H4 (cell line): ENCODE results near the gene TAGAP. TPM values are rescaled to one million over a fixed set of nuclear protein-coding genes. Genes with fewer than 3 reads are reported as not detected.
"Not testable (repeated sequence)": the region's sequence is repeated elsewhere in the genome, so short reads cannot be mapped to it uniquely, and the experiment has no call there.

Experiments used
- DNase-seq: peaks from one replicate; pipeline ENCODE4 v3.0.0-alpha.2; 2015; ENCODE audit warnings: low spot score
- total RNA-seq: library from RNA; depleted of rRNA; stranded (reverse); fragments of >200 nt; shearing (Covaris generic); gene quantifications from 2 replicates; pipeline ENCODE4 v1.2.3, GENCODE V29; 2014; rRNA removed

TAGAP gene
- total RNA-seq, 1 experiment from 2014 or later = not detected

- DNase-seq = no peak
Observed at GRCh38 chr6:159012201-159012600, 32.6 kb downstream of the TAGAP start.

DNA sequence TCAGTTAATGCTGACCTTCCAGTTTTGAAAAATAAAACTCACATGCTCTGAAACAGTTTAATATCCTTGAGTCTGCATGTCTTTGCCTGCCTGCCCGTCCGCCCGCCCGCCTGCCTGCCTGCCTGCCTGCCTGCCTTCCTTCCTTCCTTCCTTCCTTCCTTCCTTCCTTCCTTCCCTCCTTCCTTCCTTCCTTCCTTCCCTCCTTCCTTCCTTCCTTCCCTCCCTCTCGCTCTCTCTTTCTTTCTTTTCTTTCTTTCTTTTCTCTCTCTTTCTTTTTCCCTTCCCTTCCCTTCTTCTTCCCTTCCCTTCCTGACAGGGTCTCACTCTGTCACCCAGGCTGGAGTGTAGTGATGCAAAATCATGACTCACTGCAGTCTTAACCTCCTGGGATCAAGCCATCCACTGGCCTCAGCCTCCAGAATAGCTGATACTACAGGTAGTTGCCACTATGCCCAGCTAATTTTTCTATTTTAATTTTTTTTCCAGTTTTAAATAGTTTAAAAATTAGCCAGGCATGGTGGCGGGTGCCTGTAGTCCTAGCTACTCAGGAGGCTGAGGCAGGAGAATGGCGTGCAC lies 34.7 kb downstream of the TAGAP start:
- not testable (repeated sequence) for DNase-seq

GRCh38 chr6:159008656-159009288 lies 36.0 kb downstream of the TAGAP start:
- DNase-seq = peak; percentile 9

- no peak for DNase-seq
Observed at GRCh38 chr6:159007510-159007909, 37.3 kb downstream of the TAGAP start.

DNA sequence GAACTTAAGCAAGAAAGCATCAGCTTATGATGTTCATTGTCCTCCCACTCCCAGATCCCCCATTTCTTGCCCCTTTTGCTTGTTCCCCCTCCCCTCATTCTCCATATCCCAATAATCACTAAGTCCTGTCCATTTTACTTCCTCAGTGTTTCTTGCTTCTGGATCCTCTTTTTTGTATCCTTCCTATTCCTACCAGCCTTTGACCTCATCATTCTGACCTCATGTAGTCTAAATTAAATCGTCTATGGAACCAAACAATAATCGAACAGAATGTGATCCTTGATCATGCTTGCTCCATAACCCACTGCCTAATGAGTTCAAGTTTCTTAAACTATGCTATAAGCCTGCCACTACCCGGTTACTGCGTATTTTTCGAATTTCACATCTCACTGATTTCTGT lies 39.4 kb downstream of the TAGAP start:
- DNase-seq = no peak

- no peak for DNase-seq
Observed at GRCh38 chr6:159004592-159004991, 40.2 kb downstream of the TAGAP start.

DNA sequence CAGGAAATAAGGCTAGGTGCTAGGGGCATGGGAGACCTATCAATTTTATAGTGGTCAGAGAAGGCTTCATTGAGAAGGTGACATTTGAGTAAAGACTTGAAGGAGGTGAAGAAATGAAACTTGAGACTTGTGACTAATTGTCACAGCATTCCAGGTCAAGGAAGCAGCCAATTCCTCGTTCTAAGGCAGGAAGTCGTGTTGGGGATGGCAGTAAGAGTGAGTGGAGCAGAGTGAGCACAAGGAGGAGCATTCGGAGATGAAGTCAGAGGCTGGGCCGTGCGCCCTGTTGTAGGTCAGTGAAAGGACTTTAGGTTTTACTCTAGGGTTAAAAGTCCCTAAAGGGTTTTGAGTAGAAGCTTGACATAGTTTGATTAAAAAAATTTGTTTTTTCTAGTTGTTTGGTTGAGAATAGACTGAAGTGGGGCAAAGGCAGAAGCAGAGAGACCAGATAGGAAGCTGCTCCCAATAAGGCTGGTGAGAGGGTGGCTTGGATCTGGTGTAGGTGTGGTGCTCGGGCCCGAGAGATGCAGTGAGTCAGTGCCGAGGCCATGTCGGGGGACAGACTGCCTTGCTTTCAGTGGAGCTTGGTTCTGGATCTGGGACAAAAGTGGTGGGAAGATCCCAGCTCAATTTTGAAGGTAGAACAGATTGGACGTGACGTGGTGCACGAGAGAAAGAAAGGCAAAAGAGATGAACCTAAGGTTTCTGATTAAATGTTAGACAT lies 42.2 kb downstream of the TAGAP start:
- DNase-seq = peak; percentile 54

GRCh38 chr6:158999666-159000403 lies 45.0 kb downstream of the TAGAP start, which contains the start of gene RSPH3:
TSS of gene RSPH3 (minus strand) at chr6:159000202. CDS start at chr6:158999550, 652 bp downstream.
- DNase-seq = peak; percentile 90

- DNase-seq = no peak
Observed at GRCh38 chr6:158999154-158999665, 45.6 kb downstream of the TAGAP start.

- no peak for DNase-seq
Observed at GRCh38 chr6:158996856-158997255, 47.9 kb downstream of the TAGAP start.

- no peak for DNase-seq
Observed at GRCh38 chr6:158993639-158994038, 51.2 kb downstream of the TAGAP start.

GRCh38 chr6:158991017-158991723 lies 53.6 kb downstream of the TAGAP start:
- DNase-seq = no peak

- DNase-seq = not testable (repeated sequence)
Observed at GRCh38 chr6:158989711-158990110, 55.1 kb downstream of the TAGAP start.

DNA sequence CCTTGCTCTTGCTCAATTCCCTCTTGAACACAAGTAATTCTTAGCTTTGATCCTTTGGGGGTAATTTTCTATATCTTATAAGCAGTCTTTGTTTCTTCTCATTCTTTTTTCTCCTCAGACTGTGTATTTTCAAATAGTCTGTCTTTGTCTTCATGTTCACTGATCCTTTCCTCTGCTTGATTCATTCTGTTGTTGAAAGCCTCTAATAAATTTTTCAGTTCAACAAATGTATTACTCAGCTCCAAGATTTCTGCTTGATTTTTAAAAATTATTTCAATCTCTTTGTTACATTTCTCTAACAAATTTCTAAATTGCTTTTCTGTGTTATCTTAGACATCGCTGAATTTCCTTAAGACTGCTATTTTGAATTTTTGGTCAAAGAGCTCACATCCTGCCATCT lies 56.3 kb downstream of the TAGAP start:
- no peak for DNase-seq

DNA sequence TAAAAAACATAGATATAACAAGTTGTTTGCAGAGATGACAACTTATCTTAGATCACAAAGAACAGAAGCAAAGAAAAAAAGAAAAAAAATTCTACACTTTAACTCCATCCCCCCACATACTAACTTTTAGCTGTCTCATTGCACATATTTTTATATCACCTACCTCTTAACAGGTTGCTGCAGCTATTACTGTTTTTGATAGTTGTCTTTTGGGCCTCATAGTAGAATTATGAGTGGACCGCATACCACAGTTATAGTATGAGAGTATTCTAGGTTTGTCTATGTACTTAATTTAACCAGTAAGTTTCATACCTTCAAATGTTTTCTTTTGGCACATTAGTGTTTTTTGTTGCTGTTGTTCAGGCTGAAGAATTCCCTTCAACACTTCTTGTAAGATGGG lies 57.1 kb downstream of the TAGAP start:
- DNase-seq = no peak

Other genes starting within 250 kb of the TAGAP start
- 29.3 and 31.8 TPM in 2 replicates for gene EZR, start 225.6 kb downstream of the TAGAP start, total RNA-seq
- gene RSPH3, start 44.8 kb downstream of the TAGAP start, total RNA-seq = 1.3 and 2.1 TPM in 2 replicates
- gene FNDC1, start 124.4 kb upstream of the TAGAP start, total RNA-seq = 0.04 and 0.31 TPM in 2 replicates